ENCODE data around the gene SUSD1.

- TF ChIP-seq CTCF (IDR thresholded peaks at IDR 0.05), result no peak
- TF ChIP-seq POLR2A (IDR thresholded peaks at IDR 0.05), result no peak
Observed at GRCh38 chr9:112020680-112021596, 154.2 kb downstream of the SUSD1 start.
